SK-N-MC (cell line): ENCODE data around the gene RGS6.

Experiments
- EZH2 ChIP-seq: fragments of 200-600 bp; sonication (generic); IDR thresholded peaks from one replicate; pipeline ENCODE4 v1.6.1; 2017; ENCODE audit warnings: antibody characterized with exemption
- POLR2AphosphoS5 ChIP-seq: IDR thresholded peaks from 2 replicates; pipeline ENCODE4 v1.6.1; 2012; ENCODE audit warnings: mild to moderate bottlenecking, low read depth, low read length, borderline replicate concordance

- TF ChIP-seq POLR2AphosphoS5 (no peak), EZH2 (no peak)
Observed at GRCh38 chr14:72495668-72496067, 563.4 kb downstream of the RGS6 start.
